Gastrocnemius medialis (tissue), 4 donors: ENCODE measurements around the gene SBNO1. TPM values are rescaled to one million over a fixed set of nuclear protein-coding genes. Genes with fewer than 3 reads are reported as not detected.
"Not testable (repeated sequence)": the region's sequence is repeated elsewhere in the genome, so short reads cannot be mapped to it uniquely, and the experiment has no call there.

Experiments used
- ATAC-seq, 2 donors: fragments of 150-250 bp; one replicate each; pipeline ENCODE4 v1.9.1; 2016
- DNase-seq, 2 donors: peaks; one replicate each; pipeline ENCODE4 v3.0.0-alpha.2; 2019
- H3K27ac ChIP-seq, 4 donors: fragments of 200-600 bp; sonication (generic); 1 replicate in 1 of 4; 2 replicates in 3 of 4; pipeline ENCODE4 v1.5.1; 2016 to 2018; ENCODE audit warnings: mild to moderate bottlenecking in 2 of 4, moderate library complexity in 1 of 4
- H3K27me3 ChIP-seq, 3 donors: fragments of 200-600 bp; sonication (generic) in 2 of 3; 1 replicate in 1 of 3; 2 replicates in 2 of 3; pipeline versions ENCODE4 v1.5.1 to v1.6.0; 2016 to 2019; ENCODE audit warnings: mild to moderate bottlenecking in 1 of 3, moderate library complexity in 1 of 3
- H3K36me3 ChIP-seq, 2 donors: fragments of 200-600 bp; sonication (generic) in 1 of 2; one replicate each; pipeline ENCODE4 v1.5.1; 2017 to 2018
- H3K4me1 ChIP-seq, 2 donors: fragments of 200-600 bp; sonication (generic) in 1 of 2; one replicate each; pipeline ENCODE4 v1.5.1; 2016 to 2017; ENCODE audit warnings: mild to moderate bottlenecking in 2 of 2
- H3K4me3 ChIP-seq, 4 donors: fragments of 200-600 bp; sonication (generic) in 3 of 4; 1 replicate in 1 of 4; 2 replicates in 3 of 4; pipeline ENCODE4 v1.5.1; 2016 to 2019; ENCODE audit warnings: mild to moderate bottlenecking in 2 of 4
- H3K9me3 ChIP-seq, 3 donors: fragments of 200-600 bp; sonication (generic) in 2 of 3; 1 replicate in 1 of 3; 2 replicates in 2 of 3; pipeline ENCODE4 v1.5.1; 2016 to 2019
- POLR2A ChIP-seq, 2 donors: fragments of 450-650 bp; IDR thresholded peaks; one replicate each; pipeline ENCODE4 v1.6.1; 2017; ENCODE audit warnings: antibody characterized with exemption in 2 of 2, mild to moderate bottlenecking in 2 of 2, moderate library complexity in 2 of 2
- in situ Hi-C, 4 donors: fragments of 200-750 bp; cut with MboI; loops; one replicate each; pipeline versions ENCODE4 v1.15.0 to v1.8.0; 2017; ENCODE audit warnings: low sequenced_read_pairs in 4 of 4
- intact Hi-C: fragments of 100-400 bp; cut with DNase I; formaldehyde crosslinking; loops from one replicate; pipeline ENCODE4 v1.15.1; 2023; ENCODE audit warnings: low total_unique reads
- total RNA-seq, 4 donors: library from RNA; depleted of rRNA; stranded (reverse); fragments of >200 nt; gene quantifications; one replicate each; pipeline versions ENCODE4 v1.1.0 to v1.2.3, GENCODE V29; 2016
- TF ChIP-seq, protein P1 (sequence below), 5 experiments: fragments of 450-650 bp in 3 of 5; fragments of 200-600 bp in 2 of 5; sonication (generic) in 2 of 5; IDR thresholded peaks in 4 of 5; conservative IDR thresholded peaks in 1 of 5; 1 replicate in 4 of 5; 2 replicates in 1 of 5; pipeline ENCODE4 v1.5.1; 2016 to 2019; ENCODE audit warnings: antibody characterized with exemption in 5 of 5, mild to moderate bottlenecking in 3 of 5, moderate library complexity in 3 of 5

The SBNO1 gene
- total RNA-seq, 4 donors from 2014 or later = 26.6 to 29.9 (median 28.8) TPM

DNA sequence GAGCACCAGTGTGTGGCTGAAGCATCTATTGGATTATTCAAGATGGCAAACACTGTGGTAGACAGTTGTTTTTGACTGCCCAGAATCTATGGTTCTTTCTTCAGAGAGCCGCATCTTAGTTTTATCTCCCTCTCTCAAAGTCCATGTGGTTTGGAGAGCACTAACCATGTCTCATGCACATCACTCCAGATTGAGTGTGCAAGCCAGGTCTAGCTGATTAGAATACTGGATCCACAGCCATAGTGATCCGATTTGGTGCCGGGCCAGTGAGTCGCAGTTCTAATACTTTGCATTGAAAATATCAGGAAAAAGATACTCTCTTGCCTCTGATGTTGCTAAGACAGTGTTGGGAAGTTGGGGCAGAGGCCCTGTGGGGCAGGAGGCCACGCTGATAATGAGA is 4.6 kb upstream of the SBNO1 start:
- no peak overlapping the region for H3K27ac ChIP-seq
- H3K36me3 ChIP-seq = no peaks in the 10 kb centered on the region
- no peaks in the 10 kb centered on the region for H3K27me3 ChIP-seq
- no peaks in the 10 kb centered on the region for H3K9me3 ChIP-seq
- ATAC-seq = no peak
- no peak overlapping the region for H3K4me3 ChIP-seq
- in situ Hi-C loops = loop anchor here in 1 of 4 donors (5.0 kb wide), 1 partner anchor 213 kb away; the partner anchor contains the start of gene TMED2
- intact Hi-C loops = loop anchor here (5.0 to 10.0 kb wide), 3 partner anchors 88 to 394 kb away; partner anchors contain the start of genes ATP6V0A2, OGFOD2 and SNRNP35
- H3K4me1 ChIP-seq = peaks cover 6 to 7% of the 10 kb centered on the region in 2 donors
- no peak for TF ChIP-seq POLR2A (IDR thresholded peaks at IDR 0.05)
- TF ChIP-seq, protein P1, sequence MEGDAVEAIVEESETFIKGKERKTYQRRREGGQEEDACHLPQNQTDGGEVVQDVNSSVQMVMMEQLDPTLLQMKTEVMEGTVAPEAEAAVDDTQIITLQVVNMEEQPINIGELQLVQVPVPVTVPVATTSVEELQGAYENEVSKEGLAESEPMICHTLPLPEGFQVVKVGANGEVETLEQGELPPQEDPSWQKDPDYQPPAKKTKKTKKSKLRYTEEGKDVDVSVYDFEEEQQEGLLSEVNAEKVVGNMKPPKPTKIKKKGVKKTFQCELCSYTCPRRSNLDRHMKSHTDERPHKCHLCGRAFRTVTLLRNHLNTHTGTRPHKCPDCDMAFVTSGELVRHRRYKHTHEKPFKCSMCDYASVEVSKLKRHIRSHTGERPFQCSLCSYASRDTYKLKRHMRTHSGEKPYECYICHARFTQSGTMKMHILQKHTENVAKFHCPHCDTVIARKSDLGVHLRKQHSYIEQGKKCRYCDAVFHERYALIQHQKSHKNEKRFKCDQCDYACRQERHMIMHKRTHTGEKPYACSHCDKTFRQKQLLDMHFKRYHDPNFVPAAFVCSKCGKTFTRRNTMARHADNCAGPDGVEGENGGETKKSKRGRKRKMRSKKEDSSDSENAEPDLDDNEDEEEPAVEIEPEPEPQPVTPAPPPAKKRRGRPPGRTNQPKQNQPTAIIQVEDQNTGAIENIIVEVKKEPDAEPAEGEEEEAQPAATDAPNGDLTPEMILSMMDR (IDR thresholded peaks at IDR 0.05 in 4 of 5, conservative IDR thresholded peaks at IDR 0.05 in 1 of 5) = no peak
- DNase-seq = peak in 1 of 2 donors; percentile 4

DNA sequence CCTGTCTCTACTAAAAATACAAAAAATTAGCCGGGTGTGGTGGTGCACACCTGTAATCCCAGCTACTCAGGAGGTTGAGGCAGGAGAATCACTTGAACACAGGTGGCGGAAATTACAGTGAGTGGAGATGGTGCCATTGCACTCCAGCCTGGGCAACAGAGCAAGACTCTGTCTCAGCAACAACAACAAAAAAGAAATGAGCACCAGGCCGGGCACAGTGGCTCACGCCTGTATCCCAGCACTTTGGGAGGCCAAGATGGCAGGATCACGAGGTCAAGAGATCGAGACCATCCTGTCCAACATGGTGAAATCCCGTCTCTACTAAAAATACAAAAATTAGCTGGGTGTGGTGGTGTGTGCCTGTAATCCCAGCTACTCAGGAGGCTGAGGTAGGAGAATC is 3.8 kb upstream of the SBNO1 start:
- H3K9me3 ChIP-seq, H3K4me3 ChIP-seq, H3K36me3 ChIP-seq, H3K27me3 ChIP-seq, H3K27ac ChIP-seq, ATAC-seq: not testable (repeated sequence)
- in situ Hi-C loops = loop anchor here in 1 of 4 donors (5.0 kb wide), 1 partner anchor 214 kb away; the partner anchor contains the start of gene TMED2
- H3K4me1 ChIP-seq = peaks cover 7 to 11% of the 10 kb centered on the region in 2 donors
- intact Hi-C loops = loop anchor here (5.0 to 10.0 kb wide), 3 partner anchors 89 to 394 kb away; partner anchors contain the start of genes ATP6V0A2, OGFOD2 and SNRNP35
- DNase-seq = peak in 1 of 2 donors; percentile 4

DNA sequence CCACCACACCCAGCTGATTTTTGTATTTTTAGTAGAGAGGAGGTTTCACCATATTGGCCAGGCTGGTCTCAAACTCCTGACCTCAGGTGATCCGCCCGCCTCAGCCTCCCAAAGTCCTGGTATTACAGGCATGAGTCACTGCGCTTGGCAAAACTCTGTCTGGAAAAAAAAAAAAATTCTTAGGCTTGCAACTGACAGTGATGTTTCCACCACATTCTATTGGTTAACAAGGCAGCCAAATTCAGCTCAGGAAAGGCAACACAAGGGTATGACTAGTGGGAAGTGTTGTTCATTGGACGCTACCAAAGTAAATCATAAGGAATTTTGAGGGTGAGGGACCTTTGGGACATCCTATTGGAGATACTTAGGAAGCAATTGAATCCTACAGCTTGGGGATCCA is 2.9 kb upstream of the SBNO1 start:
- Histone ChIP-seq H3K9me3 (no peaks in the 10 kb centered on the region), H3K27me3 (no peaks in the 10 kb centered on the region), H3K36me3 (no peaks in the 10 kb centered on the region), H3K4me3 (no peak overlapping the region), H3K27ac (no peak overlapping the region), H3K4me1 (peaks cover 7 to 21% of the 10 kb centered on the region in 2 donors)
- intact Hi-C loops (loop anchor here (5.0 to 10.0 kb wide), 3 partner anchors 90 to 393 kb away; partner anchors contain the start of genes ATP6V0A2, OGFOD2 and SNRNP35), in situ Hi-C loops (loop anchor here in 1 of 4 donors (5.0 kb wide), 1 partner anchor 215 kb away; the partner anchor contains the start of gene TMED2)
- no peak for ATAC-seq
- TF ChIP-seq POLR2A (IDR thresholded peaks at IDR 0.05) = no peak
- TF ChIP-seq, protein P1 (IDR thresholded peaks at IDR 0.05 in 4 of 5, conservative IDR thresholded peaks at IDR 0.05 in 1 of 5) = no peak
- DNase-seq = no peak

DNA sequence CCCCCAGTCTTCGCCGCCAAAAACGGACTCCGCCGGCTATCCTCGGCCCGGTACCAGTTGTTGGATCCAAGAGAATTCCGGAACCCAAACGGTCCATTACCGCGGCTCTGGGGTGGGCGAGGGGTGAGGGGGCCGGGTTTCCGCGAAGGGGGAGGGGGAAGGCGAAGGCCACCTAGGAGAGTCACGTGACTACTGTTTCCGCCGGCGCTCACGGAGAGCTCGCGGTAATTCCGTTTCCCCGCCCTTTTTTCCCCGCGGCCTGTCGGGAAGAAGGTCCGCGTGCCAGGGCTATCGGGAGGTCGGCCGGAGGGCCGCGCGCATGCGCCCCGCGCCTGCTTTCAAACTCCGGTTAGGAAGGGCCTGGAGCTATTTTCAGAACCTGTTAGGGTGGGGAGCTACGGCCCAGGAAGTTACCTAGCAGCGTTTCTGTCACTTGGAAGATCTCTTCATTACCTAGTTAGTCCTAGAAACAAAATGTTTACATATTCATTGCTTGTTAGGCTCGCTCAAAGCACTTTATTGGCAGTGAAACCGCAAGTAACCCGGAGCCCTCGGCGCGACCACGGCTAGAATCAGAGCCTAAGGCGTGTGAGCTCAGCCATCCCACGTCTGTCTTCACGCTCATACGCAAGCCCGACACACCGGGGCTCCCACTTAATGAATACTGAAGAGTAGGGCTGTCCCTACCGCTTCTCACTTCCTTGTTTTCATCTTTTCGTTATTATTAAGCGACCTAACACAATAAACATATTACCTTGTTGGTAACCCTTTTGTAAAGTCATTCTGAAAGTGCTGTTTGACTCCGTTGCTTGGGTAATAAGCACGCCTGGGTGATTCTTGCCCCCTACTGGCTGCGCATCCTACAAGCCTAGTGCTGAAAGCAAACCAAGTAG is 624 bp upstream of the SBNO1 start:
- H3K9me3 ChIP-seq = no peaks in the 10 kb centered on the region
- H3K4me3 ChIP-seq = peak overlapping the region; percentile 74 to 84 (median 79)
- intact Hi-C loops (loop anchor here (1.0 to 10.0 kb wide), 9 partner anchors 18 to 390 kb away; partner anchors contain the start of genes ATP6V0A2, MPHOSPH9, MTRFR and OGFOD2), in situ Hi-C loops (loop anchor here in 1 of 4 donors (5.0 kb wide), 1 partner anchor 217 kb away; the partner anchor contains the start of gene TMED2)
- H3K4me1 ChIP-seq = peaks cover 7 to 24% of the 10 kb centered on the region in 2 donors
- no peaks in the 10 kb centered on the region for H3K36me3 ChIP-seq
- TF ChIP-seq, protein P1 (IDR thresholded peaks at IDR 0.05 in 4 of 5, conservative IDR thresholded peaks at IDR 0.05 in 1 of 5) = peak; percentile 54 to 81 (median 75)
- peak; percentile 79 to 84 for TF ChIP-seq POLR2A (IDR thresholded peaks at IDR 0.05)
- H3K27ac ChIP-seq = peak overlapping the region; percentile 89 to 99 (median 94)
- ATAC-seq = peak; percentile 88 to 89
- H3K27me3 ChIP-seq = no peaks in the 10 kb centered on the region
- DNase-seq = peak; percentile 99
